Caco-2 (cell line): ENCODE measurements around the gene PACC1. TPM values are rescaled to one million over a fixed set of nuclear protein-coding genes. Genes with fewer than 3 reads are reported as not detected.

Experiments used
- BruUV-seq: library from RNA; stranded (reverse); fragments of 400-500 nt; replicated peaks from 2 replicates; lab custom pipeline; 2021; lab: Mats Ljungman, UMichigan
- CTCF ChIA-PET: fragments of 300-600 bp; sonication (Branson Sonifier 250); formaldehyde crosslinking; loops from one replicate; lab custom pipeline; 2022; ENCODE audit warnings: antibody characterized with exemption; lab: Charles Lee
- POLR2A ChIA-PET: fragments of 300-600 bp; sonication (Branson Sonifier 250); formaldehyde crosslinking; loops from one replicate; lab custom pipeline; 2022; ENCODE audit warnings: antibody characterized with exemption; lab: Charles Lee
- DNase-seq, 2 experiments: peaks; one replicate each; pipeline versions ENCODE4 v3.0.0 to v3.0.0-alpha.2; 2020 to 2022
- H3K27me3 ChIP-seq: replicated peaks from 2 replicates; pipeline ENCODE4 v1.6.0; 2011; ENCODE audit warnings: low read length; ENCODE audit not compliant: control insufficient read depth, insufficient read depth
- H3K36me3 ChIP-seq: 2 replicates; pipeline ENCODE4 v1.5.1; 2011; ENCODE audit warnings: low read length; ENCODE audit not compliant: control insufficient read depth, insufficient read depth
- H3K4me1 ChIP-seq: fragments of 250-450 bp; sonication (Bioruptor Pico); 2 replicates; pipeline ENCODE4 v1.5.1; 2020; ENCODE audit warnings: mild to moderate bottlenecking
- H3K4me3 ChIP-seq: 2 replicates; pipeline ENCODE4 v1.5.1; 2011; ENCODE audit warnings: low read depth, mild to moderate bottlenecking, control low read depth, low read length
- H3K9me3 ChIP-seq: fragments of 250-450 bp; sonication (Bioruptor Pico); 2 replicates; pipeline ENCODE4 v1.5.1; 2020; ENCODE audit warnings: mild to moderate bottlenecking, moderate library complexity
- H3K27ac Mint-ChIP-seq: one replicate; pipeline ENCODE4 v1.8.0; 2022; ENCODE audit warnings: mixed read lengths; ENCODE audit not compliant: unreplicated experiment
- H3K27me3 Mint-ChIP-seq: one replicate; pipeline ENCODE4 v1.8.0; 2022; ENCODE audit warnings: mixed read lengths; ENCODE audit not compliant: insufficient read depth, unreplicated experiment
- H3K36me3 Mint-ChIP-seq: one replicate; pipeline ENCODE4 v1.8.0; 2022; ENCODE audit warnings: mild to moderate bottlenecking, mixed read lengths; ENCODE audit not compliant: insufficient read depth, unreplicated experiment
- H3K4me1 Mint-ChIP-seq: one replicate; pipeline ENCODE4 v1.8.0; 2022; ENCODE audit warnings: low read depth, mixed read lengths; ENCODE audit not compliant: unreplicated experiment
- H3K4me3 Mint-ChIP-seq: one replicate; pipeline ENCODE4 v1.8.0; 2022; ENCODE audit warnings: mild to moderate bottlenecking, moderate library complexity, mixed read lengths; ENCODE audit not compliant: unreplicated experiment
- H3K9me3 Mint-ChIP-seq: one replicate; pipeline ENCODE4 v1.8.0; 2022; ENCODE audit warnings: mixed read lengths; ENCODE audit not compliant: unreplicated experiment
- CTCF ChIP-seq, 2 experiments: fragments of 200-600 bp in 1 of 2; IDR thresholded peaks; 1 replicate in 1 of 2; 2 replicates in 1 of 2; pipeline versions ENCODE4 v1.5.1 to v1.8.0; 2011 to 2022; ENCODE audit warnings: antibody characterized with exemption in 1 of 2, control low read depth in 1 of 2, inconsistent platforms in 1 of 2, low read depth in 1 of 2, low read length in 1 of 2, mild to moderate bottlenecking in 1 of 2, moderate library complexity in 1 of 2; ENCODE audit not compliant: insufficient read depth in 1 of 2, severe bottlenecking in 1 of 2, unreplicated experiment in 1 of 2
- intact Hi-C: fragments of 100-400 bp; cut with micrococcal nuclease; formaldehyde crosslinking; loops from one replicate; pipeline ENCODE4 v1.10.0; 2022; ENCODE audit not compliant: unreplicated experiment
- total RNA-seq: library from RNA; stranded (reverse); gene quantifications from 2 replicates; pipeline ENCODE4 v1.2.3, GENCODE V29; 2022

The PACC1 gene
- total RNA-seq, 1 experiment from 2014 or later = 15.6 TPM

- Histone ChIP-seq H3K9me3 (no peaks in the 10 kb centered on the region), H3K4me1 (peaks cover 29% of the 10 kb centered on the region), H3K27me3 (no peaks in the 10 kb centered on the region), H3K4me3 (no peak overlapping the region), H3K36me3 (no peaks in the 10 kb centered on the region)
- H3K27ac Mint-ChIP-seq = no peak overlapping the region
- H3K27me3 Mint-ChIP-seq = no peaks in the 10 kb centered on the region
- no TSS peak for BruUV-seq
- H3K9me3 Mint-ChIP-seq = no peaks in the 10 kb centered on the region
- ChIA-PET POLR2A (no interaction called here), CTCF (no interaction called here)
- peaks cover 35% of the 10 kb centered on the region for H3K4me1 Mint-ChIP-seq
- H3K4me3 Mint-ChIP-seq = no peak overlapping the region
- H3K36me3 Mint-ChIP-seq = peaks cover 15% of the 10 kb centered on the region
- TF ChIP-seq CTCF (IDR thresholded peaks at IDR 0.05; ENCODE audit: insufficient read depth in 1 of 2, low read depth in 1 of 2, low read length in 1 of 2, severe bottlenecking in 1 of 2, unreplicated experiment in 1 of 2) = no peak
- DNase-seq = no peak
- intact Hi-C loops = no loop called here
These were observed 47.4 kb upstream of the PACC1 start for GRCh38 chr1:212461916-212462660.

- CTCF ChIA-PET = no interaction called here
- POLR2A ChIA-PET = no interaction called here
These were observed 45.7 kb upstream of the PACC1 start for GRCh38 chr1:212460376-212460775.

GRCh38 chr1:212459656-212460055 is 45.0 kb upstream of the PACC1 start:
- Histone ChIP-seq H3K27me3 (no peaks in the 10 kb centered on the region), H3K4me3 (no peak overlapping the region), H3K36me3 (no peaks in the 10 kb centered on the region), H3K9me3 (no peaks in the 10 kb centered on the region), H3K4me1 (peaks cover 15% of the 10 kb centered on the region)
- ChIA-PET POLR2A (no interaction called here), CTCF (no interaction called here)
- H3K4me1 Mint-ChIP-seq = peaks cover 19% of the 10 kb centered on the region
- no peaks in the 10 kb centered on the region for H3K27me3 Mint-ChIP-seq
- no peak for DNase-seq
- no peak overlapping the region for H3K4me3 Mint-ChIP-seq
- H3K9me3 Mint-ChIP-seq = no peaks in the 10 kb centered on the region
- intact Hi-C loops = loop anchor here (5.0 kb wide), 3 partner anchors 72 to 777 kb away; partner anchors contain the start of gene PPP2R5A
- no peak overlapping the region for H3K27ac Mint-ChIP-seq
- no peak for TF ChIP-seq CTCF (IDR thresholded peaks at IDR 0.05; ENCODE audit: insufficient read depth in 1 of 2, low read depth in 1 of 2, low read length in 1 of 2, severe bottlenecking in 1 of 2, unreplicated experiment in 1 of 2)
- no TSS peak for BruUV-seq
- peaks cover 4% of the 10 kb centered on the region for H3K36me3 Mint-ChIP-seq

More at GRCh38 chr1:212460376-212460775, 45.7 kb upstream of the PACC1 start:
- intact Hi-C loops = no loop called here
- Mint-ChIP-seq H3K27ac (no peak overlapping the region), H3K4me1 (peaks cover 23% of the 10 kb centered on the region), H3K4me3 (no peak overlapping the region), H3K27me3 (no peaks in the 10 kb centered on the region), H3K36me3 (peaks cover 8% of the 10 kb centered on the region), H3K9me3 (no peaks in the 10 kb centered on the region)
- no TSS peak for BruUV-seq
- Histone ChIP-seq H3K4me1 (peaks cover 19% of the 10 kb centered on the region), H3K9me3 (no peaks in the 10 kb centered on the region), H3K27me3 (no peaks in the 10 kb centered on the region), H3K36me3 (no peaks in the 10 kb centered on the region), H3K4me3 (no peak overlapping the region)
- no peak for DNase-seq
- TF ChIP-seq CTCF (IDR thresholded peaks at IDR 0.05; ENCODE audit: insufficient read depth in 1 of 2, low read depth in 1 of 2, low read length in 1 of 2, severe bottlenecking in 1 of 2, unreplicated experiment in 1 of 2) = no peak
